ENCODE results near the gene PACSIN2.

The PACSIN2 gene

GRCh38 chr22:42905702-42906183 is 109.2 kb downstream of the PACSIN2 start:
- no peak for DNase-seq (ENCODE audit: low read depth)

- DNase-seq (ENCODE audit: low read depth) = no peak
These were observed 109.7 kb downstream of the PACSIN2 start for GRCh38 chr22:42905217-42905616.

- DNase-seq (ENCODE audit: low read depth) = no peak
These were observed 110.9 kb downstream of the PACSIN2 start for GRCh38 chr22:42904050-42904449.

- no peak for DNase-seq (ENCODE audit: low read depth)
These were observed 112.0 kb downstream of the PACSIN2 start for GRCh38 chr22:42902875-42903510.

- no peak for DNase-seq (ENCODE audit: low read depth)
These were observed 113.0 kb downstream of the PACSIN2 start for GRCh38 chr22:42901790-42902508.

- no peak for DNase-seq (ENCODE audit: low read depth)
These were observed 117.0 kb downstream of the PACSIN2 start for GRCh38 chr22:42897960-42898359.

GRCh38 chr22:42895541-42895981 is 119.4 kb downstream of the PACSIN2 start:
- no peak for DNase-seq (ENCODE audit: low read depth)

- DNase-seq (ENCODE audit: low read depth) = no peak
These were observed 119.9 kb downstream of the PACSIN2 start for GRCh38 chr22:42895087-42895486.

GRCh38 chr22:42893371-42894150 is 121.4 kb downstream of the PACSIN2 start:
- no peak for DNase-seq (ENCODE audit: low read depth)

- DNase-seq (ENCODE audit: low read depth) = no peak
These were observed 122.2 kb downstream of the PACSIN2 start for GRCh38 chr22:42892571-42893316.

GRCh38 chr22:42892156-42892555 is 122.8 kb downstream of the PACSIN2 start:
- DNase-seq (ENCODE audit: low read depth) = no peak

GRCh38 chr22:42891696-42892095 is 123.3 kb downstream of the PACSIN2 start:
- no peak for DNase-seq (ENCODE audit: low read depth)

- no peak for DNase-seq (ENCODE audit: low read depth)
These were observed 123.9 kb downstream of the PACSIN2 start for GRCh38 chr22:42891008-42891407.

- DNase-seq (ENCODE audit: low read depth) = no peak
These were observed 125.6 kb downstream of the PACSIN2 start for GRCh38 chr22:42889304-42889703.

- no peak for DNase-seq (ENCODE audit: low read depth)
These were observed 127.1 kb downstream of the PACSIN2 start for GRCh38 chr22:42887523-42888507.

GRCh38 chr22:42887120-42887519 is 127.8 kb downstream of the PACSIN2 start:
- no peak for DNase-seq (ENCODE audit: low read depth)

GRCh38 chr22:42885446-42885845 is 129.5 kb downstream of the PACSIN2 start:
- no peak for DNase-seq (ENCODE audit: low read depth)

GRCh38 chr22:42884616-42885375 is 130.2 kb downstream of the PACSIN2 start:
- no peak for DNase-seq (ENCODE audit: low read depth)

GRCh38 chr22:42883970-42884369 is 131.0 kb downstream of the PACSIN2 start:
- DNase-seq (ENCODE audit: low read depth) = no peak

- DNase-seq (ENCODE audit: low read depth) = no peak
These were observed 131.8 kb downstream of the PACSIN2 start for GRCh38 chr22:42883121-42883520.
